HepG2 (cell line): Measurements from ENCODE around the gene ARMC3.

Experiments used
- ETV5 ChIP-seq: IDR thresholded peaks from 2 replicates; pipeline ENCODE4 v1.6.1; 2018; ENCODE audit warnings: missing biosample characterization, missing genetic modification reagents, inconsistent platforms, borderline replicate concordance
- FOSL1 ChIP-seq: sonication (generic); formaldehyde crosslinking; IDR thresholded peaks from 2 replicates; pipeline ENCODE4 v1.9.0; 2021; ENCODE audit warnings: missing genetic modification reagents, borderline replicate concordance
- GTF2F1 ChIP-seq: fragments of 150-350 bp; IDR thresholded peaks from 2 replicates; pipeline ENCODE4 v1.6.1; 2014; ENCODE audit warnings: low read length
- HNRNPUL1 ChIP-seq: fragments of 200-400 bp; formaldehyde crosslinking; IDR thresholded peaks from 2 replicates; pipeline ENCODE4 v1.6.1; 2017; ENCODE audit warnings: low read depth, mild to moderate bottlenecking, low read length, moderate library complexity
- POLR2A ChIP-seq, 2 experiments: IDR thresholded peaks; 2 replicates each; pipeline ENCODE4 v1.6.1; 2011; ENCODE audit warnings: low read depth in 2 of 2, low read length in 2 of 2, mild to moderate bottlenecking in 1 of 2, moderate library complexity in 1 of 2; ENCODE audit not compliant: insufficient read depth in 1 of 2
- SUZ12 ChIP-seq: fragments of 150-350 bp; IDR thresholded peaks from 2 replicates; pipeline ENCODE4 v1.6.1; 2014; ENCODE audit warnings: low read depth, low read length
- TCF7L2 ChIP-seq: IDR thresholded peaks from 2 replicates; pipeline ENCODE4 v1.6.1; 2011; ENCODE audit warnings: mild to moderate bottlenecking, low read depth, low read length, moderate library complexity
- ZNF3 ChIP-seq: IDR thresholded peaks from 2 replicates; pipeline ENCODE4 v1.7.0; 2017; ENCODE audit warnings: inconsistent platforms
- TF ChIP-seq, protein P1 (sequence below): sonication (generic); formaldehyde crosslinking; IDR thresholded peaks from 2 replicates; pipeline ENCODE4 v1.8.0; 2022; ENCODE audit warnings: mild to moderate bottlenecking, missing genetic modification reagents, borderline replicate concordance

DNA sequence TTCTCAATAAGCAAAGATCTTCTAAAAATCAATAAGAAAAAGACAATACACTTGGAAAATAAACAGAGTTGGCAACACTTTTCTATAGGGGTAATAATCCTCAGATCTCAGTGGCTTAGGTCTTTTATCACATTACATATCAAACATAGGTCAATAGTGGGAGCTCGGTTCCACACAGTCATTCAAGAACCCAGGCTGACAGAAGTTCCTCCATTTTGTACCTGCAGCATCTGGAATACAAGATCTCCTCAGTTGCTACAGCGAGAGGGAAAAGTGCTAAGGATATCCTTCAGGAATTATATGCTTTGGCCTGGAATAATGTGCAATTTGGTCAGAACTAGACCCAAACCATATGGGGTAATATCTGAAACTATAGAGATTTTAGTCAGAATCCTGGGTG, 112.1 kb downstream of the ARMC3 start:
- TF ChIP-seq ETV5 (CRISPR knock-in tag) (no peak), SUZ12 (no peak), ZNF3 (CRISPR knock-in tag) (no peak), POLR2A (IDR thresholded peaks at IDR 0.05; ENCODE audit: insufficient read depth in 1 of 2, low read depth in 2 of 2, low read length in 2 of 2) (no peak), HNRNPUL1 (no peak), TCF7L2 (no peak), GTF2F1 (no peak), FOSL1 (CRISPR knock-in tag) (no peak)
- TF ChIP-seq, protein P1, sequence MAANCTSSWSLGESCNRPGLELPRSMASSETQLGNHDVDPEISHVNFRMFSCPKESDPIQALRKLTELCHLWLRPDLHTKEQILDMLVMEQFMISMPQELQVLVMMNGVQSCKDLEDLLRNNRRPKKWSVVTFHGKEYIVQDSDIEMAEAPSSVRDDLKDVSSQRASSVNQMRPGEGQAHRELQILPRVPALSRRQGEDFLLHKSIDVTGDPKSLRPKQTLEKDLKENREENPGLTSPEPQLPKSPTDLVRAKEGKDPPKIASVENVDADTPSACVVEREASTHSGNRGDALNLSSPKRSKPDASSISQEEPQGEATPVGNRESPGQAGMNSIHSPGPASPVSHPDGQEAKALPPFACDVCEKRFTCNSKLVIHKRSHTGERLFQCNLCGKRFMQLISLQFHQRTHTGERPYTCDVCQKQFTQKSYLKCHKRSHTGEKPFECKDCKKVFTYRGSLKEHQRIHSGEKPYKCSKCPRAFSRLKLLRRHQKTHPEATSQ (CRISPR knock-in tag): no peak
